Stimulated activated CD8-positive, alpha-beta memory T cell treated with anti-CD3 and anti-CD28 coated beads, Interleukin-7, amount 100 ng/mL, for 48 hours (primary cell): ENCODE results near the gene LPP.

ENCODE experiments used
- DNase-seq, 2 donors: peaks; one replicate each; pipeline ENCODE4 v3.0.0-alpha.2; 2020; ENCODE audit warnings: low read depth in 1 of 2; ENCODE audit errors: extremely low read depth in 1 of 2

Gene LPP

GRCh38 chr3:188647237-188647636 lies 493.3 kb downstream of the LPP start:
- DNase-seq, result no peak

DNA sequence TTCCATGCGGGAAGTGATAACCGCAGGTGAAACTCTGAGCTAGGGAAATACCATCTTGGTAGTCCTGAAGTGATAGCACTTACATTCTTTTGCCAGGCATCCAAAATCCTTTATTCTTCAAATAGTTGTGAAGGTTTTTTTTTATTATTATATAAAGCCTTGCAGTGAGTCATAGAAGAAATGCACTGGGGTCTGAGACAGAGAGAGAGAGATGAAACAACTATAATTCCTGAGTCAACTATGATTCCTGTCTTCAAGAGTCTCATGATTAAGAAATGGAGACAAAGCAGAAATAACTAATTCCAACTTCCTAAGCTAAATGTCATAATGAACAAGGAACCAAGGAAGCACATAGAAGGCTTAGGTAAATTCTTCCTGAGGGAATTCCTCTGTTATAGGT lies 495.6 kb downstream of the LPP start:
- DNase-seq, result no peak

DNA sequence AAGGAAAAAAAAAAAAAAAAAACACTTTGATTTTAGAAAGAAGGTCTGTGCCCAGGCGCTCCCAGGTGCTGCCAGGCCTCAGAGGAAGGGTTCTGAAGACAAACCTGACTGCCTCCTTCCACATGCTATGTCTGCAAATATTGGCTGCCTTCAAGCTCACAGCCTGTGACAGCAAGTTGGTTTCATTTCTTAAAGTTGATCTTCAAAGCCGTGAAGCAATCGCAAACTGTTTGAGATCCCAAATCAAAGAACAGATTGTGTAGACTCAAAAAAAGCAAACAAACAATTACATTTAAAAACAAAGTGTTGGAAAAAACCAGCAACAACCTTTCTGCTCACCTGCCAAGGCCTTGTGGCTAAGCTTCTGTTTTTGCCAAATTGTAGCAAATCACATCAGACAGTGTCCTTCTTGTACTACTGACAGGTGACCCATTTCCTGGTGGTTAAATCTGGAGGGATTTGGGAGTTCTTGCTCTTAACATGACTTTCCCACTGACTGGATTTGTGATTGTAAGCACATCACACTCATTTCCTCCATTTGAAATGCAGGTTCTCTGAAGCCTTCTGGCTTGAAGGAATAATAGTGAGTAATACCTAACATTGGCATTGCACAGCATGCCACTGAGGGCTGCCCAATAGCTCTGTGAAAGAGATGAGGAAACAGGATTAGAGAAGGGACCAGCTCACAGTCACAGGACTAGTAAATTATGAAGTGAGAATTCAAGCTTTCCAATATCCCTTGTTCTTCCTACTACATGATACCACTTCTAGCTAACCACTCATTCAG lies 502.4 kb downstream of the LPP start:
- no peak for DNase-seq

- no peak for DNase-seq
Measured at GRCh38 chr3:188658606-188659005, 504.6 kb downstream of the LPP start.

GRCh38 chr3:188659449-188660090 lies 505.6 kb downstream of the LPP start:
- DNase-seq, result no peak

GRCh38 chr3:188660415-188660814 lies 506.5 kb downstream of the LPP start:
- no peak for DNase-seq

GRCh38 chr3:188661806-188662205 lies 507.8 kb downstream of the LPP start:
- no peak for DNase-seq

- no peak for DNase-seq
Measured at GRCh38 chr3:188662214-188662613, 508.3 kb downstream of the LPP start.

DNA sequence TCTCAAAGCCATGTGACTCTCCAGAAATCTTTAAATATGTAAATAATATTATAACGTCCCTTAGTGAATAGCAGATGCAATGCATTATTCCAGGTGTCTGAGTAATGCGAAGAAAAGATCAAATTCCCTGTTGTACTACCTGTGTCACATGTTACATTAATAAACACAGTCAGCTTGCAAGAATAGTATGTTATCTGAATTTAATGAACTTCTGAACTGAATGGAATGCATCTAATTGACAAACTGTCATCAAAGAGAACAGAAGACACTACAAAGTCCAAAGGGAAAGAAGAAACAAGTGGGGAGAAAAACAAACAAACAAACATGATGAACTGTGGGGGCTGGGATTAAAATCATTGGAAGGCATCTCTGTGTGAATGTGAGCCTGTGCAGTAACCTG lies 508.8 kb downstream of the LPP start:
- DNase-seq, result no peak

DNA sequence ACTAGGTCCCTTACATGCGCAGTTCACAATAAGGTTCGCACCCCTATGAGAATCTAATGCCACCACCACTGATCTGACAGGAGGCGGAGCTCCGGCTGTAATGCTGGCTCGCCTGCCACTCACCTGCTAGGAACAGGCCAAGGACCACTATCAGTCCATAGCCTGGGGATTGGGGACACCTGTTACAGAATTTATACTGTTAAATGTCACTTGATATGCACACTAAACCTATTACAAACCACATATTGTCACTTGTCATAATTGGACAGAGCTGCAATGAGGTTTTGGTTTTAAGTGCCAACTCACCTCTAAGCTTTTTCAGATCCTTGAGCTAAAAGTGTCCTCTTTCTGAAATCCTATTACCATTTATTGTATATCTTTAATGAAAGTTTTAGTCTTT lies 509.9 kb downstream of the LPP start:
- DNase-seq, result no peak

GRCh38 chr3:188664795-188665194 lies 510.8 kb downstream of the LPP start:
- DNase-seq, result no peak

DNA sequence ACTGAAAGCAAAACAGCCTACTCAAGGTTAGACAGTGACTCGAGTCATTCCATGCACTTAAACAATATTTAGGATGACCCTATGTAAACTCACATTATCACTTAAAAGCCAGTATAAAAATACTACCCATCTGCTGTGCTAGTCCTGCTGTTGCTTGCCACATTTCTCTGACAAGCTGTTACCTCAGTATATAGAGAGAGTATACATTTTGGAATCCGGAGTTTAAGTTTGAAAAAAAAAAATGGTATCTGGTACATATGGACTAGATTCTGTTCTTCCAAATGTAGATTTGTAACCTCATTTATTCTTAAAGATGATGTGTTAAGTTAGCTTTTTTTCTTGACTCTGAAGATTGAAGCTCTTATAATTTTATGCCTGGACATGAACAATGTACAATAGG lies 514.0 kb downstream of the LPP start:
- DNase-seq, result no peak

GRCh38 chr3:188670446-188670845 lies 516.5 kb downstream of the LPP start:
- no peak for DNase-seq

DNA sequence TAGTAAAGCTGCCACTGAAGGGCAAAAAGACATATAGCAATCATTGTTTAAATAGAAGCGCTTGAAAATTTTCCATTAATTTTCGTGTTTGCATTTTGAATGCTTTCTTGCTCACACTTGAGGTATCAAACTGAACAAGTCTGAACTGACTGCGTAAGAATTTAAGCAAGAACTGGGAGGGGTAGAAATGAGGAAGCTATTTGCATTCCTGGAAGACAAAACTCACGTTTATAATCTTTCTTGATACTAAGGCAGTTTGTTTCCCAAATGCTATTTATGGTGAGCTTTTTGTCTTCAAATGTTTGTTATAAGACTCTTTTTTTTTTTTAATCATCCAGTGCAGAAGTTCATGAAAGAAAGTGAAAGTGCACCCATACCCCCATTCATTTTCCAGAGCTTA lies 518.0 kb downstream of the LPP start:
- DNase-seq, result no peak

- no peak for DNase-seq
Measured at GRCh38 chr3:188672840-188673239, 518.9 kb downstream of the LPP start.

- no peak for DNase-seq
Measured at GRCh38 chr3:188673646-188674186, 519.8 kb downstream of the LPP start.

DNA sequence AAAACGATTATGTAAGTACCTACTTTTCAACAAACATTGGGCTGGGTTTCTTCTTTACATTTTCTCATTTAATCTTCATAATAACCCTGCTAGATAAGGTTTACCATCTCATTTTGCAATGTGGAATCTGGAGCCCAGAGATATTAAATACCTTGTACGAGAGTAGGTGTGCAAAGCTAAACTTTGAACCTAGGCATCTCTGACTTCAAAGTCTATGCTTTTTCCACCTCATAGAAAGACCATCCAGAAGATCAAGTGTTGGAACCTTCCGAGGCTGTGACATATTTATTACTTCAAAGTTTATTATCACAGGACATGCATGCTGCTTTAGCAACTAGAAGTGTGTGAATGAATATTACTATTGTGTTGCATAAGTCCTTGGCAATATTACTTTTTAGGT lies 520.6 kb downstream of the LPP start:
- DNase-seq, result no peak

DNA sequence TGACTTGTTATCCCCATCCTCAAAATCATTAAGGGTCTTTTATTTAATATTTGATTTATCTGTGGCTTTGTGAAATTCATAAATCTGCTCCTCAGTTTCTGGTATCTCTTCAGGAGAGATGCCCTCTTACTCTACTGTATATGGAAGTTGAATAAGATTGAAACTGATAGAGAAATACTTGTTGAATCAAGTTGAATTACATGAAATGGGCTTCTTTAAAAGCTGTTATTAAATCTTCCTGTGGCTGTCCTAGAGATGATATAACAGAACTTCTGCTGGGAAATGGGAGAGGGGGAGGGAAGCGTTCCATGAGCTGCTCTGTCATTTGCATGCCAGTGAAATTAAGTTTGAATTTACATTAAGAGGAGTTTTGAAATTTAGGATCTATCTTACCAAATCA lies 523.4 kb downstream of the LPP start:
- DNase-seq, result no peak

GRCh38 chr3:188680189-188680588 lies 526.2 kb downstream of the LPP start:
- DNase-seq, result no peak

- no peak for DNase-seq
Measured at GRCh38 chr3:188680605-188681004, 526.6 kb downstream of the LPP start.

DNA sequence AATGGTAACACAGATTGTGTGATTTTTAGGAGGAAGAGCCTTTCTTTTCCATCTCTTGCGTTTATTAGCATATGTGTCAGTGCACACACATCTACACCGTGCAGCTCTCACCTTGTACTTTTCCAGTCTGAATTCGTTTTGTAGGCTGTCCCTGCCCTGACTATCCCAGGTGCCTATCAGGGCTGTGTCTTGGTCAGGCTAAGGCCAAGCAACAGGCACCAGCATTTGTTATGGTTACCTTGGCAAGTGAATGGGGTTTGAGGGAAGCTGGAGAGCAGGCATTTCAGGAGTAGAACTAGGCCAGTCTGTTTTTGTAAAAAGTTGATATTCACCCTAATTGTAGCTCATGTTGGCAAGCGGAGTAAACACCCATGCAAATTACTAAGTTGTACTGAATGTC lies 528.4 kb downstream of the LPP start:
- no peak for DNase-seq

DNA sequence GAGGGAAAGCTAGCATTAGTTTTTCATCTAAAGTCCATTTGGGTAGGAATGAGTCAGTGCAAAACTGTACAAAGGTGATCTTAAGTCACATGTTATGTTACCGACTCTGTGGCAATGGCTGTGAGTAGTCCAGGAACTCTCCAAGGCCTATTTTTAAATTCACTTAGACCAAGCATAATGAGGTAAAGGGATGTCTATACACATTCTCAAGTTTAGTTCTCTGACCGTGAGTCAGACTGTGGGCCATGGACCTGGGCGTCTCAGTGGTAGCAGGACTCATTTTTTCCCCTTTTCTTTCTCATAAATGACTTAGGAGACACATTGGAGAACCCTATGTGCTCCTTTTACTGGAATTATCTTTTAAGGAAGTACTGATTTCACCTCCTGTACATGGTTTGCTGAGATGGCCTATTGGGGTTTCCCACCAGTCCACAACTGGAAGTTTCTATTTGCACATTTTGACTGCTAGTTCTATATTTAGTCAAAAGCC lies 529.1 kb downstream of the LPP start:
- DNase-seq, result peak in 1 of 2 donors; percentile 51
